Activated CD4-positive, alpha-beta T cell treated with anti-CD3 and anti-CD28 coated beads, Interleukin-2, amount 50 U/mL, for 4 hours (primary cell): ENCODE data around the gene PRRC1.
"Not testable (repeated sequence)": the region's sequence is repeated elsewhere in the genome, so short reads cannot be mapped to it uniquely, and the experiment has no call there.

ENCODE experiments used
- DNase-seq, 2 experiments: peaks; one replicate each; pipeline ENCODE4 v3.0.0-alpha.2; 2020

PRRC1 gene

DNA sequence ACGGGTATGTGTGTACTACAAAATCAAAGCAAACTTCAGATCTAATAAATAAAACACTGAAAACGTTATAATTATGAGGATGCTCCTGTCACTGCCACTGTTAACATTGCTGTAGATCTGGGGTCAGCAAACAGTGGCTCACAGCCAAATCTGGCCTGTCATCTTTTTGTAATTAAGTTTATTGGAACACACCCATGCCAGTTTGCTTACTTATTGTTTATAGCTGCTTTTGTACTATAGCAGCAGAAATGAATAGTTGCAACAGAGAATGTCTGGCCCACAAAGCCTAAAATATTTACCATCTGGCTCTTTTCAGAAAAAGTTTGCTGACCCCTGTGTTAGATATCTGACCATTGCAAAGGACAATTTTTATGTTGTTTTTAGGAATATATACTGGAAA lies 32.1 kb downstream of the PRRC1 start:
- no peak for DNase-seq

DNA sequence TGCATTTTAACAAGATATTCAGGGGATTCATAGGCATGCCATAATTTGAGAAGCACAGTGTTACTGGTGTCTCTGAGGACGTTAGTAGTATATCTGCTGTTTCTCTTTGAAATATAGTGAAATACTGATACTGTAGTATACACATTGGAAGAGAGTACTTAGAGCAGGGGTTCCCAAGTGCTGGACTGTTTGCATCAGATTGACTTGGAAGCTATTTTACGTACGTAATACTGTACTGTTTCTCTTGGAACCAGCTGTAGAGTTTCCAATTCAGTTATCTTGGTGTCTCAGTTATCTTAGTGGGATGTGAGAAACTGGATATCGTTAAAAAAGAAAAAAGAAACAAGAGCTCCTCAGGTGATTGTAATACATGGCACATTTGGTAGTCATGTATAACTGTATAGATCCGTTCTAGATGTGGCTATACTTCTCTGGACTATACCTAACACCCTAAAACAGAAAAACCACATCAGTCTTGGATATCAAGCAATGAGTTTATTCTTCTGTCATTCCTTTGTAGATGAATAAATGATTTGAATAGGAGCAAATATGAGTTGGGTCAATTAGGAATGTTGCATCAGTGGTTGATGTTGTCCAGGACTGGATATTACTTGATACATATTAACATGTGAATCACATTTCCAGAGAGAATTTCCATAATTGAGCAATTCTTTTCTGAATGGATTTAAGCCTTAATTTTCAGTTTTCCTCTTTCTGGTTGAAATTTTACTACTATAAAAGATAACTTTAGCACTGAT lies 33.4 kb downstream of the PRRC1 start:
- DNase-seq: no peak

DNA sequence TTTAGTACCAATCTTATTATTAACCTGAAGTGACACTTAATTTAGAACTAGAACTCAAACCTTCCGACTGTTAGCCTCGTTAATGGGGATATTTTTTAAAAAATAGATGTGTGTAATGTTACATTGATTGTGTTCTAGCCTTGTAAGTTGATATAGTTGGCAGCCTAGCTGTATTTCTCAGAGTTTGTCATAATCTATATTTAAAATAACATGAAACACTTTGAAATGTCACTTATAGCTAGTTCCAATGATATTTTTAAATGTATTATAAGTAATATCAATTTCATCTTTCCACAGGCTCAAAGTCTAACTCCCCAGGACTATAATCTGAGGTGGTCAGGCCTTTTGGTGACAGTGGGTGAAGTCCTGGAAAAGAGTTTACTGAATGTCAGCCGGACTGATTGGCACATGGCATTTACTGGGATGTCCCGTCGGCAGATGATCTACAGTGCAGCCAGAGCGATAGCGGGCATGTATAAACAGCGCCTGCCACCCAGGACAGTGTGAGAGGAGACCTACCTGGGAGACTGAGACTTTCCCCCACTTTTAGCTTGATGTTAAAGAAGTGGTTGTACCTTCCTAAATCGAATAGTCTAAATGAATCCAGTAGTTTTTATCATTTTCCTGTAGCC lies 34.1 kb downstream of the PRRC1 start:
- no peak for DNase-seq

DNA sequence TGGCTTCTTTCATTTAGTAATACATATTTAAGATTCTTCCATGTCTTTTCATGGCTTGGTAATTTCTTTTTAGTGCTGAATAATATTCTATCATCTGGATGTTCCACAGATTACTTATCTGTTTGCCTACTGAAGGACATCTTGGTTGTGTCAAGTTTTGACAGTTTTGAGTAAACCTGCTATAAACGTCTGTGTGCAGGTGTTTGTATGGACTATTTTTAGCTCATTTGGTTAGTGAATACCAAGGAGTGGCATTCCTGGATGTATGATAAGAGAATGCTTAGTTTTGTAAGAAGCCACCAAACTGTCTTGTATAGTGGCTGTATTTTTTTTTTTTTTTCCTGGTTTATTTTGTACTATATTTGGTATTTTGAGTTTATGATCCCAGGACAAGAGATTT lies 38.4 kb downstream of the PRRC1 start:
- DNase-seq: no peak

DNA sequence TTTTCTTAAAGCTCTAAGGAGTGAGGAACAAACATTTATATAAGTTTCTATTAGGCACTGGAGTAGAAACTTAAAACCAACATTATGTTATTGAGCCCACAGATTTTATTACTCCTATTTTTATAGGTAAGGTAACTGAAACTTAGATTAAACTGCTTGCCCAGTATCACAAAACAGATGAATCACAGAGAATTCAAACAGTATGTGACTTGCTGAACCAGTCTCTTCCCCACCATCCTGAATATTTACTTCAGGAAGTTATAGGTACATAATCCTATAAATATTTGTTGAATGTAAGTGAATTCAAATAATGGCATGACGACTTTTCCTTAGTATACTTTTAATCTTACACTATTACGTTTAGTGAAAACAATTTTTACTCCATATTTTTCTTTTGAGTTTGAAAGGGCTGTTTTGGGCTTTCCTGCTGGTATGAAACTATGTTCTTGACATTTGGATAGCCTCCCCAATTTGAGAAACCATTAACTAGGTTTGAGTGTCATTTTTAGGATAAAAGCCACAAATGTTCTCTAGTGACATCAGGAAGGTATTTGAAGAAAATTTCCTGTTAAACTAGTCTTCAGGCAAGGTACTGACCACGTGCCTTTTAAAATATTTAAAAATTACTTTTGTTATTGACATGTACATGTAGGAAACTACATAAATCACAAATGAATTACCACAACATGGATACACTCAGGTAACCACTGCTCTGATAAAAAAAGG lies 39.3 kb downstream of the PRRC1 start:
- no peak for DNase-seq

DNA sequence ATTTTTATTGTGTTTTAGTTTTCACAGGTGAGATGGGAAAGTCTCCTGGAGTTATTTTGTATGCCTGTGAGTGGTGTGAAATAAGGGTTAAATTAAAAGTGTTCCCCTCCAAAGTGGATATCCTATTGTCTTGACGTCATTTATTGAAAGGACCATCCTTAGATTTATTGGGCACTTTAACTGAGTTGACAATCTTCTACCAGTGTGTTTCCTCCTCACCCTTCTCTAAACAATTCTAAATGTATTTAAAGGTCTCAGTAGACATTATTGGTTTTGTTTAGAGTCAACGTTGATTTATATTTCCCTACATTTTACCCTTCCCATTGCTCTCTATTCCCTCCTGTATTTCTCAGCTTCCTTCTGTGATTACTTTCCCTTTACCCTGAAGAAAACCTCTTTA lies 40.8 kb downstream of the PRRC1 start:
- no peak for DNase-seq

DNA sequence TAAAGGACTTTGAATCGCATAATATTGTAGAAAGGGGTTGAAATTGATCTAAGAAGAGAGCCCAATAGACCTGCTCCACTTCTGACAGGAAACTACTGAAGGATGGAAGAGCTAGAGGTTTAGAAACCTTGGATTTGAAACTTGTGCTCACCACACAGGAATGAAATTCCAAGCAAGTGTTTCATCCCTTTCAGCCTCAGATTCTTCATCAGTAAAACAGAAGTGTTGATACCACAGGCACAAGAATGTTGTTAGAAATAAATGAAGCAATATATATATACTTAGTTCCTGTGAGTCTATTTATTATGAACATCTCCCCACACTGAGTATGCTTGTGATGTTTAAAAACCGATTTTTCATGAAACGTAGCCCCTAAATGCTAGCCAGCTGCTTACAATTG lies 43.8 kb downstream of the PRRC1 start:
- DNase-seq: no peak

DNA sequence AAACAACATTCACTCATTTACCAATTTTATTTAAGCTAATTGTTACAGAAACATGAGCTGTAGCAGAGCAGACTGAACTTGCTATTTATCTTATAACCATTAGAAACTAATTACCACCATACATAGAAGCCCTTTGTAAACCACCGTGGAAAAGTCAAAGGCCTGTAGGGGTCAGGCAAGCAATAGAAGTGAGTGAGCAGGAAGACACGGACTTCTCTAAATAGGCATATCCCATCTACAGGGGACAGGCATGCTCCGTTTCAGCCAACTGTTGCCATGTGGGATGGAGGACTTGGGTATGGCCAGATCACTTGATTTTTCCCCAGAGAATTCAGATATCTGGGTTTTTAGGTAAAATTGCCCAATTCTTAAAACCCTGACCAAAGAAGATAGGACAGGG lies 44.8 kb downstream of the PRRC1 start:
- DNase-seq: no peak

DNA sequence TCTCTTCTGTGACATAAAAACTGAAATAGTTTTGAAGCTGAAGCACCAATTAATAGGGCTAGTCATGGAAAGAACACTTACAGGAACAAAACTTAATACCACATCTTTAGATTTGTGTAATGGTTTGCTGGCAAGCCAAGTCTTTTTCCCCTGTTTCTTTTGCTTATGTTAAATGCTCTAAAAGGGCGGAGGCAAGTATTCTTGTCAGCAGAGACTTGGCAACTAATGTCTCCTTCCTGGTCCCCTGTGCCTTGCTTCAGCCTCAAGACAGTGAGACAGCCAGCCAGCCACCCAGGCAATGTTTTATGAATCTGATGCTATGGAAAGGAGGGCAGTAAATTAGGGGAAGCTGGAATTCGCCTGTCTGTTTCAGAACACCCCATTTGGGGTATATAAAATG lies 45.7 kb downstream of the PRRC1 start:
- no peak for DNase-seq

DNA sequence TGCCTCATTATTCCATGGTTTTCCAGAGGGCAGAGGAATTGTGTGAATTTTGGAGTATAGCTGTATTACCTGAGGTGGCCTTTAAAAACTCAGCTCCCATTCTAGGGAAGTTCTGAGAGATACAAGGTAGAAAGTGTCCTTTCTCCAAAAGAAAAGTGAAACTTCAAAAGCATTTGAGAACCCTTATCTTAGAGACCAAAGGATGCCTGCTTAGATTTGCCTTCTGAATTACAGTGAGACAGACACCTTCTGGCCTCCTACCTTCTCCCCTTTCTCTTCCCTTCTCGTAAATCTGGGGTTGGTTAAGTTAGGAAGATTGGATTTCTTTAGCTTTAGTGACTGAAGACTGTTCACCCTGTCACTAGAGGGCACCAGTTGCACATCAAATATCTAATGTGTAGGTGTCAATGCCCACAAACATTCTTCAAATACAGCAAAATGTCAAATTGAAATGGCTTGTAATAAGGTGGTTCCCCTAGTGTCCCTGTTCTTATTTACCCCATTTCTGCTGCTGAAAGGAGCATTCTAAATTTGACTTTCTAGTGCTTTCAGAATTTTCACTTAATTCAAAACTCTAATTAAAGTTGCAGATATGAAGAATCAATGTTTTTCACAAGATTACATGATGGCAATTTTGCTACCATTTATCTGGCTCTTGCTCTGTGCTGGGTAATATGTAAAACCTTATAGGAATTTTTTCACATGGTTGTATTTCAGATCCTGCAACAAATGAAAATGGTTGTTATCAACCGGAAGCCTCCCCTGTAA lies 46.7 kb downstream of the PRRC1 start:
- peak; percentile 25 to 27 for DNase-seq

DNA sequence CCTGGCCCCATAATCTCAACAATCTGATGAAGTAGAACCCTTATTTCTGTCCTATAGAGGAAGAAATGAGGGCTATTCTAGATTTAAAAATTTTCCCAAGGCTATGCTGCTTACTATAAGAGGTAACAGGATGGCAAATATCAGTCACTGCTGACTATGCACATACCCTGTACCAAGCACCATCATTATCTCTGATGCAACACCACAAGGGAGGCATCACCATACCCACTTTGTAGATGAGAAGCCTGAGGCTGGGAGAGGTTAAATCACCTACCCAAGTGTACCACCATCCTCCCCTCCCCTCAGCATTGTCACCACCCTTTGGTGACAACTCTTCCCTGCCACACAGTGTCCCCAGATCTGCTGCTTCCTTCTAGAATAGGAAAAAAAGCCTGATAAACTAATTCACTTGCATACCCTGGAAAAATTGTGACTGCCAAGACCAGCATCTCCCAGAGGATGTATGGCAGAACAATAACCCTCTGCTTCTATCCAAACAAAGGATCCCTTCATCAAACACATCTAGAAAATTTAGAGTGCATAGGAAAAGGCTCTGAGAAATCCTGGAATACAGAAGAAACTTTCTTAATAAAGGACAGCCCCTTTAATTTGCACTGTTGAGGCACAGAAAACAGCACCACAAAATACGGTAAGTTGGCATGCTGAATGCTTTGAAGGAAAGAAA lies 48.3 kb downstream of the PRRC1 start:
- no peak for DNase-seq

DNA sequence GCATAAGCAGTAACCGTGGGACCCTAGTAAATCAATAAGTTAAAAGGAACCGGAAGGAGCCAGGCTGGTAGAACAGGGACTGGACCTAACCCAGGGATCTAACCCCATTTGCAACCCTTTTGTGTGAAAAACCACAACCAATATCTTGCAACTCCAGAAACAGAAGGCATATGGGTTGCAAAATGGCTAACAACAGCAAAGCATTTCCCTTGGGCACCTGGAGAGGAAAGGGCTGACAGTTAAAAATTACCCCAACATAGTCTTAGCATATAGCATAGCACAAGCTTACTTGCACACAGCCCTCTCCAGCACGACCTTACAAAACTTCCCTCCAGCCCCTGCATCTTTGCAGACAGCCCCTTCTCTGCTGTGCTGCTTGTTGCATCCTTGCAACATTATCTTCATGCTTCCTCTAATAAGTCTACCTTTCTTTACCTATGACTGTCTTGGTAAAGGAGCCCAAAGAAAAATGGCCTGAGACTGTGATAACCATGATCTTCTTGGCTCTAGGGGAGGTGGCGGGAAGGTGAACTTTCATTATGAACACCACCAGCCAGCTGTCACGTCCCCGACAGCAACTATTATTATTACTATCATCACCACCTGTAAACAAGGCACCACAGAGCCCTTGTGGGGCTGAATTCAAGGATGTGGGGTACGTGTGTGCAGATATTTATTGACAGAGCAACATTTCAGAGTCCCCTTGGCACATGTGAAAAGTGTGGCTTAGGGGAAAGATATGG lies 49.8 kb downstream of the PRRC1 start:
- no peak for DNase-seq

DNA sequence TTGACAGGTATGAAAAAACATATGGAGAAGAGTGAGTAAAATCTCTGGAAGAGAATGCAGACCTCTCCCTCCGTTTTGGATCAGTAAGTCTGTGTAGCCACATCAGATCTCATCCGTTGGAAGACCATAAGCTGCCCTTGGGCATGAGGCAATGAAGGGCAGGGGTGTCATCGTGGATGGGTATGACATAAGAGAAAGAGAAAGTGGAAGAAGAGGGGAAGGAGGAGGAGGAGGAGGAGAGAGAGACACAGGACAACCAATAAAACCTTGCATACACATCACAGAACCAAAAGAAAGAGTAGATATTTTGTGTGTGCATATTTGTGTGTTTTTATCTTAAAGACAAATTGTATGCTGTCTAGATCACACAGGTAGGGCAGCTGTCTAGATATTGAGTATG lies 50.7 kb downstream of the PRRC1 start:
- DNase-seq: no peak

DNA sequence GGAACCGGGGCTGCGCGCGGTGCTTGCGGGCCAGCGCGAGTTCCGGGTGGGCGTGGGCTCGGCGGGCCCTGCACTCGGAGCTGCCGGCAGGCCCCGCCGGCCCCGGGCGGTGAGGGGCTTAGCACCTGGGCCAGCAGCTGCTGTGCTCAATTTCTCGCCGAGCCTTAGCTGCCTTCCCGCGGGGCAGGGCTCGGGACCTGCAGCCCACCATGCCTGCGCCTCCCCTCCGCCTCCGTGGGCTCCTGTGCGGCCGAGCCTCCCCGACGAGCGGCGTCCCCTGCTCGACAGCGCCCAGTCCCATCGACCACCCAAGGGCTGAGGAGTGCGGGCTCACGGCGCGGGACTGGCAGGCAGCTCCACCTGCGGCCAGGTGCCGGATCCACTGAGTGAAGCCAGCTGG lies 52.0 kb downstream of the PRRC1 start:
- DNase-seq: not testable (repeated sequence)

DNA sequence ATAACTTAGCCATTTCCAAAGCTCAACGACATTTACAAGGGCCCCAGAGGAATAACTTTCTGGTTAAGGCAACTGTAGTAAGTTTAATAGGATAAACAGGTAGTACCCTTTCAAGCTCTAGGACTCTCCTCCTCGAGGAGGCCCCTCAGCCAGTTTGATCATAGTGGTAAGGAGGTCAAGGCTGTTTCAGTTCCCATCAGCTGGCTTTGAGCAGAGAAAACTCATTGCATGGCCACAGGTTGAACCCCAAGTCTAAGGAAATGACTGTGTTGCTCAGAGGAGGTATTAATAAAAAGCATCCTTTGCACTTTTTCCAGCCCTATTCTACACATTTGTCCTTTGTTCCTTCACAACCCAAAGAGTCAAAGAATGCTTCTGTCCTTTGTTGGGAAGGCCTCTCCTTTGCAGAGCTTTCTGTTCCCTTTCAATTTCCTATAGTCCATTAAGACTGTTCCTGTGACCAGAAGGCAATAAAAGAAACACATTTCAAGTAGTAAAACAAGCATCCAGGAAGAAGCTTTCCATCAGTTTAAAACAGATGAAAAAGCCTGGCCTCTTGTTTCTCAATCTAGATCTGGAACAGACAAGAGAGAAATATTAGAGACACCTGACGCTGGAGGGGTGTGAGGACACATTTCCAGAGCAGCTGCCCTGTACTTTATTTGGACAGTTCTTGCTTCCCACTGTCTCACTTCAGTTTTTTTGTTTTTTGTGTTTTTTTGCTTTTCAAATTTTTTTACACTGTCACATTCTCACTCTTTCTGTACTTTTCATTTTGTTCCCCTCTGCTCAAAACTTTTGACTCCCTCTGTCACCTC lies 54.1 kb downstream of the PRRC1 start:
- DNase-seq: no peak

DNA sequence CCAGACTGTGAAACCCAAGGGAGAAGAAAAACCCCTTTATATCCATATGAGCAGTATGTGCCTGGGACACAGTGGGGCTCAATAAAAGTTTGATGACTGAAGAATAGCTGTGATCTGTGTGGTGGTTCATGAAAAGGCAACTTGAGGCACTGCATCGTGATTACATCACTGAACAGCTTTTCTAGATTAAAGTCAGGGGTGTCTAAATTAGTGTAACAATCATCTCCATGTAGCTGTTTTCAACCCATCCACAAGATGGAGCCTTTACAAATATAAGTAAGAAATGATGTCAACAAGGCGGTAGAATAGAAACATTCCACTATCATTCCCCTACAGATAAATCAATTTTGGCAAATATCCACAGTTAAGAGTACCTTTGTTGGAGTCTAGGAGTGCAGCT lies 55.5 kb downstream of the PRRC1 start:
- DNase-seq: no peak

DNA sequence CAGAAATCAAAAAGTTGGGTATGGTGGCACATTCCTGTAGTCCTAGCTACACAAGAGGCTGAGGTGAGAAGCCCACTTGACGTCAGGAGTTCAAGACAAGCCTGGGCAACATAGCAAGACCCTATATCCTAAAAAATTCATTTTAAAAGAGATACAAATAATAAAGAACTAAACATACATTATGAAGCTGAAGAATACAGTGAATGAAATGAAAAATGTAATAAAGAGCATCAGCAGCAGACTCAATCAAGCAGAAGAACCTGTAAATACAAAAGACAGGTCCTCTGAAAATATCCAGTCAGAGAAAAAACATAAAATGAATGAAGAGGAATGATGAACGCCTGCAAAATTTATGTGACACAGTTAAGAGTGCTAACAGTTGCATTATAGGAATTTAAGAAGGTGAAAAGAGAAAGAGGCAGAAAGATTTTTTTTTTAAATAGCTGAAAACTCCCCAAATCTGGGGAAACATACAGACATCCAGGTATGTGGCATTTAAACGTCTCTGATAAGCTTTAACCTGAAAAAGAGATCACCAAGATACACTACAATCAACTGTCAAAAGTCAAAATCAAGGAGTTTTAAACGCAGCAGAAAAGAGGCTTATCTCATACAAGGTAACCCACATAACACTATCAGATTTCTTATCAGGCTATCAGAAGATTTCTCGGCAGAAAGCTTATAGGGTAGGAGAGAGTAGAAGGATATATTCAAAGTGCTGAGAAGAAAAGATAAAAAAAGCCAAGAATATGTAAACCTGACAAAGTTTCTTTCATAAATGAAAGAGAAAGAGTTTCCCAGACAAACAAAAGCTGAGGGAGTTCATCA lies 57.6 kb downstream of the PRRC1 start:
- no peak for DNase-seq

DNA sequence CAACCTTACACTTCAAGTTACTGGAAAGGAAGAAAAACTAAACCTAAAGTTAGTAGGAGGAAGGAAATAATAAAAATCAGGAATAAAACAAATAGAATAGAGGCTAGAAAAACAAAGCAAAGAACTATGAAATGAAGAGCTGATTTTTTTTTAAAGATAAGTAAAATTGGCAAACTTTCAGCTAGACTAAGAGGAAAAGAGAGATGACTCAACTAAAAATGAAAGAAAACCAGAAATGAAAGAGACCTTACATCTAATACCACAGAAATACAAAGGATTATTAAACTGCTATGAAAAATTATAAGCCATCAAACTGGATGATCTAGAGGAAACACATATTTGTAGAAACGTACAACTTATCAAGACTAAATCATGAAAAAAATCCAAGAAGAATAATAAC lies 60.0 kb downstream of the PRRC1 start:
- DNase-seq: no peak

DNA sequence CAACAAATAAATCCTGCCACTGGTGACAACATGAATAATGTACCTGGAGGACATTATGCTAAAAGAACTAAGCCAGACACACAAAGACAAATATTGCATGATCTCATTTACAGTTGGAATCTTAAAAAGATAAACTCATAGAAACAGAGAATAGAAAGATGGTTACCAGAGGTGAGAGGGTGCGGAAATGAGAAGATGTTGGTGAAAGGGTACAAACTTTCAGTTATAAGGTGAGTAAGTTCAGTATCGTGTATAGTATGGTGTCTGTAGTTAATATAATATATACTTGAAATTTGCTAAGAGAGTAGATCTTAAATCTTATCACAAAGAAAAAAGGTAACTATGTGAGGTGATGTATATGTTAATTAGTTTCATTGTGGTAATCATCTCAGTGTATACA lies 63.3 kb downstream of the PRRC1 start:
- no peak for DNase-seq

DNA sequence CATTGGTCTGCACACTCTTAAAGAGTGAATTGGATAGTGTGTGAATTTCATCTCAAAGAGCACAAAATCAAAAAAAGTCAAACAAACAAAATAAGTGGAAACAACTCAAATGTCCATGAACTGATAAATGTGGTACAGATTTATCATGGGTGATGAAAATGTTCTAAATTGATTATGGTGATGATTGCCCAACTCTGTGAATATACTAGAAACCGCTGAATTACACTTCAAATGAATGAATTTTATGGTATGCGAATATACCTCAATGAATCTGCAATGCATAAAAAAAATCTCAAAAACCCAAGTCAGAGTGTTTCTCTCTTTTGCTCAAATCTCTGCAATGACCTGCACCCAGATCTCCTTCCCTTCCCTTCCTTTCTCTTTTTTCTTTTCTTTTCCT lies 64.0 kb downstream of the PRRC1 start:
- DNase-seq: no peak
